ENCODE data around the gene FANCE.
"Not testable (repeated sequence)": the region's sequence is repeated elsewhere in the genome, so short reads cannot be mapped to it uniquely, and the experiment has no call there.

The FANCE gene

DNA sequence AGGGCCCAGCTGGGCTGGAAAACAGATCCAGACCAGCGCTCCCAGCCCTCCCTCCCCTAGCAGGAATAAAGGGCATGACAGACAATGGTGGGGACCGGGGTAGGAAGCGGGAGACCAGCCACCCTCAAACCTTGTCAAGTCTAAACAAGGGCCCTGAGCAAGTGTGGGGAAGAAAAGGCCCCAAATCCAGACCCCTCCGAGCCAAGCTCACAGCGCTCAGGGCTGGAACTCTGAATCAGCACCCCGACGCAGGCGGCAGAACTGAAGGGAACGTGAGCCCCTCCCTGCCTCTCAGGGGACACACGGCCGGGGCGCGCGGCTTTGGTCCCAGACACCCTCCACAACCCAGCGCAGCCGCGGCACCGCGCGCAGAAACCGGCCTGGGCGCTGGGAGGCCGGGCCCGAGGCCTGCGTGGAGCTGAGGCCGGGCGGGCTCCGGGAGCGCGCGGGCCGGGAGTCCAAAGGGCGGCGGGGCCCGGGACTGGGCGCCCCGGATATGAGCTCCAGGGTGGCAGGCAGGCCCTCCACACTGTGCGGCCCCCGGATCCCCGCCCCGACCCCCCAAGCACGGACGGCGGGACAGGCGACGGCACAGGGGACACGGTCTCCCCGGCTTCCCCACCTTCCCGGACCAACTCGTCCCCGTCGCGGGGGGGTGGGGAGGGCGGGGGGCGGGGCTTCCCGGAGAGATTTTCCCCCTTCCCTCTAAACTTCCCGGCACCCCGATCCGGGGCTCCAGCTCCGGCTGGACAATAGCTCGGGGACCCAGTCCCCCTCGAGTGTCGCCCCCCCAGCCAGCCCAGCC, 44.1 kb downstream of the FANCE start:
- in situ Hi-C loops (cut with MboI; ENCODE audit: low sequenced_read_pairs) = no loop called here

DNA sequence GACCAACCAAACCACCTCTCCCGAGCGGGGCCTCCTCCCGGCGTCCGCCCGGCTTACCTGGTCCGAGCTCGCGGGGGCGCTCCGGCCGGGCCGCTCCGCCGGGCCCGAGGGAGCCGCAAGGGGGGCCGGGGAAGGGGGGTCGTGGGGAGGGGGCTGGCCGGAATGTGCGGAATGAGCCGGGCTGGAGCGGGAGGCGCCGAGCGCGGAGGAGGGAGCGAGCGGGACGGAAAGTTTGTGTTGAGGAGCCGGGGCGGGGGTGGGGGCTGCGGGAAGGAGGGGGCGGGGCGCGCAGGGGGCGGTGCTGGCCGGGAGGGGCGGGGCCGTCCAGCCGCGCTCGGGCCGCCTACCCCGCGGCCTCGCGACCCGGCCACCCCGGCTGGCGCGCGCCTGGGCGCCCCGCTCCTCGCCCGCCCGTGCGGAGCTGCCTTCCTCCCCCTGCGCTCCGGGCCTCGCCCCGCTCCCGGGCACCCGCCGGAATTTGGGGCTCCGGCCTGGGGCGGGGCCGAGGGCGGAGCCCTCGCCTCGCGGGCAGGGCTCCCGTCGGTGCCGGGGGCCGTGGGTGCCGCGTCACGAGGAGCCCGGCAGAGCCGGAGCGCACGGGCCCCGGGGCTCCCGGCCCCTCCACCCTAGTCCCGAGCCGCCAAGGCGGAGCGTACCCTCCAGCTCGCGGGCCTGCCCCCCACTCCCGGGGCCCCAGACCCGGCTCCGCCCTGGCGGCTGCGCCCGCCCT, 44.9 kb downstream of the FANCE start, which contains the start of gene TEAD3:
Gene TEAD3, minus strand, starts transcription at position 239 of the 730 bp plus-strand sequence.
- in situ Hi-C loops (cut with MboI; ENCODE audit: low sequenced_read_pairs) = no loop called here

DNA sequence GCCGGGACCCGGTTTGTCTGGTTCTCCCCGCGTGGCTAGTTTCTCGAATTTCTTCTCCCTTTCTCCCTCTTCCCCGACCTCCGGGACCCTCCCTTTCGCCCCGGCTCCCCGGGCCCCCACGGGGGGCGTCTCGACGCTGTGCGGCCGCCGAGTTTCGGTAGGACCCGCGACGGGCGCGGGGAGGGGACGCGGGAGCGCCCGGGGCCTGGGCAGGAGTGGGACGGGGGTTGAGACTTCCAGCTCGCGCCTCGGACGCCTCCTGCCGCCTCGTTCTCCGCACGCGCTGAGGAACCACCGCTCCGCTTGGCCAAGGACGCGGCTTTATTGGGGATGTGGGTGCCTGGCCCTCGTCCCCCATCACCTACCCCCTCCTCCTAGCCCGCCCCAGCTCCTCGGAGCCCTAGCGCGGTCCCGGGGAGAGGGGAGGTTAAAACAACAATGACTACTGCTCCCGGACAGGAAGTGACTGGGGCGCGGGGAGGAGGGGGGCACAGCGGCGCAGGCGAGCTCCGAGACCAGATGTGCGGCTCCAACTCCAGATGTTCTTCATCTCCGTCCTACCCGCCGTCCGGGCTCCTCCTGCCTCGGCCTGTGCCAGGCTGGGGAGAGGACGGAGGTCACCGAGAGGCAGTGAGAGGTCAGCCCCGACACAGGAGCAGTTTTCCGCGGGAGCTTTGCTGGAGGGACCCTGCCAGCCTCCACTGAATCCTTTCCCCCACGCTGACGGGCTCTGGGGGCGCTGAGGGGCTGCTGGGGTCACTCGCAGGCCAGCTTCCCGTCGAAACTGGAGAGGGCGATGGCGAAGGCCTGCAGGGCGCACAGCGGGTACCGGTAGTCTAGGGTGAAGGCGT, 45.7 kb downstream of the FANCE start:
- in situ Hi-C loops (cut with MboI; ENCODE audit: low sequenced_read_pairs) = no loop called here

DNA sequence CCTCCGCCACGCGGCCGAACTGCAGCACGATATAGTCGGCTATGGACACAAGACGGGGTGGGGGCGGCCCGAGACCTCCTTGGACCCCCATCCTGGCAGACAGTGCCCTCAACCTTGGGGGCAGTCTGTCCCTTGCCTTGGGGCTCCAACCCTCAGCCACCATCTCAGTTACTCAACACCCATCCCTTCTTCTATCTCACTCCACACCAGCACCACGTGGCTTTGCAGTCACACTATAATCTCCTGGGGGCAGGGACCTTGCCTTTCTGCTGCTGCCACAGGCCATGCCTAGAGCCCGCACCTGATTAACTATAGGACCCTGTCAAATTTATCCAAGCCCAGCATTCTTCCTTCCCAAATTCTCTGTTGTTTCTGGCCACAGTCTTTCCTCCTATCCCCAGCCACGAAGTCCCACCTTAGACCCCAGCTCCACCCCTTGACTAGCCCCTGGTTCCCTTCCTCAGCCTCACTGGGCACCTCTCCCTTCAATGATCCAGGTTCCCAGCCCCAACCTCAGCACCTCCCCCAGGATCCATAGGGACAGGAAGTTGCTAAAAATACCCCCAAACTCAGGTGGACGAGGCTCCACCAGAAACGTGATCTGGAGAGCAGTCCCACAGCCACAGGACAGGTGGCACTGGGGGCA, 46.4 kb downstream of the FANCE start:
- in situ Hi-C loops (cut with MboI; ENCODE audit: low sequenced_read_pairs) = no loop called here

DNA sequence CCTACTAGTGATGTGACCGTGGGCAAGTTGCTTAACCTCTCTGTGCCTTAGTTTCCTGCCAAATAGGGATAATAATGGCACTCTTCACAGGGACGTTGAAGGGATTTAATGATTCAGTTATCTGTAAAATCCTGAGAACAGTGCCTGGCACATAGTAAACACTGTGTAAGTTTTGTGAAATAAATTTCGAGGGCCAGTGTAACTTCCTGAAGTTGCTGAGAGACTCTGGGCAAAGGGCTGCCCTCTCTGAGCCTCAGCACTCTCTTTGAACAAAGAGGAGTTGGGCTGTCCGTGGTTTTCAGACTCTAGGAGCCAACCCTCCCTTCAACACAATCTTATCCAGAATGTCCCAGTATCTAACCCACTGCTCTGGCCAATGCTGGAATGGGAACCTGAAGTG, 47.2 kb downstream of the FANCE start:
- in situ Hi-C loops (cut with MboI; ENCODE audit: low sequenced_read_pairs) = no loop called here

DNA sequence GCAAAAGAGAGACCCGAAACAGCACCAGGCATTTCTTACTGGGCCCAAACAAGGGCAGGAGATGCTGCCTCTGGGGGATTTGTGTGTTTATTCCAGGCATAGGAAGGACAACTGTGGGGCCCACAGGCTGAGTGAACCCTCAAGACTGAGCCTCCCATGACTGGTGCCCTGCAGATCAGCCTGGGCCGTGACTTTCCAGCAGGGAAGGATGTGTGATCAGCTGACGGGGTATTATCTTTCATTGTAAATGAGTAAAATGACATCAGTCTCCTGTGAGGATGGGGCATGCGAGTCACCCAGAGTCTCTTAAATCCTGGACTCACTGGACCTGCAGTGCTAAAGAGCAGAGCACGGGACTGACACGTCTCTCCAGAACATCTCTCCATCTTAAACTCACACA, 48.6 kb downstream of the FANCE start:
- in situ Hi-C loops (cut with MboI; ENCODE audit: low sequenced_read_pairs) = no loop called here

DNA sequence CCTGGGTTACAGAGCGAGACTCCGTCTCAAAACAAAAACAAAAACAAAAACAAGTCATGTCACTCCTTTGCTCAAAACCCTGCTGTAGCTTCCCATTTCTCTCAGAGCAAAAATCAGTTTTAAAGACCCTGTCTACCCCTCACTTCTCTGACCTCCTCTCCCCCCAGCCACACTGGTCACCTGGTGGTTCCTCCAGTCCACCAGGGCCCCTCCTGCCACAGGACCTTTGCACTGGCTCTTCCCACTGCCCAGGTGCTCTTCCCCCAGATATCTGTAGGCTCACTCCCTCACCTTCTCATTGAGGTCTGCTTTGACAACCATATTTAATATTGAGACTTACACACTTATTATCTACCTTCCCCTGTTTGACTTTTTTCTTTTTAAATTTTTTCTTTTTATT, 49.6 kb downstream of the FANCE start:
- in situ Hi-C loops (cut with MboI; ENCODE audit: low sequenced_read_pairs) = no loop called here

DNA sequence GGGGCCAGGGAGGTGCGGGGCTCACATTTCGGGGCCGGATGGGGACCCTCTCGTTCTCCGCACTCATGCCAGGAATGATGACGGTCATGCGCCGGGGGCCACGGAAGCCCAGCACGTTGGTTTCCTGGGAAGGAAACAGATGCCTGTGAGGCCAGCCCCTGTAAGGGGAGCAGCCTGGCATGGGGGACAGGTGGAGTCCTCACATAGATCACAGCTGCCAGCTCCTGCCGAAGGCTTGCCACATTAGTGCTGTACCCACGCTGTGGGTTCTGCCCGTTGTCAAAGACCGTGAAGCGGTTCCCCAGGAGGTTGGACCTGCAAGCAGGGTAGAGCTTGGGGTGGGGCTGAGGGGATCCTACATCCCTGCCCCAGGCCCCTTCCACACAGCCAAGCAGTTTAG, 51.4 kb downstream of the FANCE start:
- in situ Hi-C loops (cut with MboI; ENCODE audit: low sequenced_read_pairs) = no loop called here

DNA sequence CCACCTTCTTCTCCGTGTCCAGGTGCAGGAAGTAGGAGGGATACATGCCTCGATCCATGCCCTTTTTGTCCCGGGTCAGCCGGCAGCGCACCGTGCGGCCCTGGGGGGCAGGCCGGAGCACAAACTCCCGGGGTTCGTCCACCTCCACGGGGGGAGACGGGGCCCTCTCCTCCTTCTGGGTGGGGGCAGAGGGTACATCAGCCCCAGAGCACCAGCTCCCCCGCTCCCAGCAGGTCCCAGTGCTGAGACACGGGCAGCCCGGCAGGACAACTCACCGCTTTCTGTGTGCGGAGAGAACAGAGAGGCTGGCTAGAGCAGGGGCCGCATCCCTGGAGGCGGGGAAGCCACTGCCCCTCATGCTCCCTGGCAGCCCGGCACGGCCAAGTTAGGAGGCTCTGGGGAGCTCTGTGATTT, 53.9 kb downstream of the FANCE start:
- in situ Hi-C loops (cut with MboI; ENCODE audit: low sequenced_read_pairs) = no loop called here

DNA sequence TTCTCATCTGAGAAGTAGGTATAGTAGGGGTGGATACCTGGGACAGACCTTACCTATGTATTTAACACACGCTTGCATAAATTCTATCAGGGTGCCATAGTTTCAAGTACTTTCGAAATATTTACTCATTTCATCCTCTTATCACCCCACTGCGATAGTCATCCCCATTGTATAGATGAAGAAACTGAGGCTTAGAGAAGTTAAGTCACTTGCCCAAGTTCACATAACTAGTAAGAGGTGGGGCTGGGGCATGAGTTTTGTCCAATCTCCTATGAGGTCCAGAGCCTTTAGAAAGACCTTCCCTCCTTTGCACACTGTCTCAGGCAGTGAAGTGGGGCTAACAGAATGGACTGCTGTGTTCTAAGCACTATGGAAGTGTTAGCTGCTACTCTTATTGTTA, 54.4 kb downstream of the FANCE start:
- in situ Hi-C loops (cut with MboI; ENCODE audit: low sequenced_read_pairs) = no loop called here

DNA sequence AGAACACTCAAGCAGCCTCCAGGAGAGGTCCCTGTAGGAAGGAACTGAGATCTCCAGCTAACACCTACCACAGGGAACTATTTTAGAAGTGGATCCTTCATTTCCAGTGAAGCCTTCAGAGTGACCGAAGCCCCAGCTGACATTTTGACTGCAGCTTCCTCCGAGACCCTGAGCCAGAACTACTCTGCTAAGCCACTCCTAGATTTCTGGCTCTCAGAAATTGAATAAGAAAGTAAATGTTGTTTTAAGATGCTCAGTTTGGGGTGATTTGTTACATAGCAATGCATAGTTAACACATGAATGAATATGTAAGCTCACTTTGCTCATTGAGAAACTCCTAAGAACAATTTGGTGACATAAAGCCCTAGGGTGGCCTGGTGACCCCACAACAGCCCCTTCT, 55.1 kb downstream of the FANCE start:
- in situ Hi-C loops (cut with MboI; ENCODE audit: low sequenced_read_pairs) = no loop called here

DNA sequence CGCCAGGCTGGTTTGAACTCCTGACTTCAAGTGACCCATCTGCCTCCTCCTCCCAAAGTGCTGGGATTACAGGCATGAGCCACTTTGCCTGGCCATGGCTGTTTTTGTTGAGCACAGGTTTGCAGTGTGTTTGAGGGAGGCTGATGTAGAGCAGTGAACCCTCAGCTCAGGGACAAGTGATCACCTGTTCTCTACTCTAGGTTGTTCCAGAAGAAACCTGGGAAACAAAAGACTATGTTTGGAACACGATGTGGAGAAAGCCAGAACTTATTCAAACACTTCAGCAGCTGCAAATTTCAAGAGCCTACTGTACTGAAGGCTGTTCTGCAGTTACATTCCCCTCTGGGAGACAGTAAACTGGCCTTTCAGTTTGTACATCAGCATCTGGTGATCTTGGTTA, 55.9 kb downstream of the FANCE start:
- in situ Hi-C loops (cut with MboI; ENCODE audit: low sequenced_read_pairs) = no loop called here

DNA sequence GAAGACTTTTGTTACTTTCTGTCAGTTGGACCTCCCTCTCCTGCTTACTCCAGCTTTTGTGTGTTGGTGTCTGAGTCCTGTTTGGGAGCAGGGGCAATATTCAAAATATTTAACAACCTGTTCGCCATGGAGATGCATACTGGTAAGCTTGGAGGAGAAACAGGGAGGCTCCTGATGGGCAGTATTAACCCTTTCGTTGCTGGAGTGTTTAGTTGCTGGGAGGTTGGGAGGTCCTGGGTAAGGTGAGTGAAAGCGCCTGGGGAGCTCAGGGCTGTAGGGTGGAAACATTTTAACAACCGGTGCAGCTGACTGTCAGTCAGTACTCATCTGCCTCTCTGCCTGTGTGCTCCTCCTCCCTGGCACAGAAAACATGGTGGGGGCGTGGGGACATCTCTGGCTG, 56.4 kb downstream of the FANCE start:
- in situ Hi-C loops (cut with MboI; ENCODE audit: low sequenced_read_pairs) = no loop called here

DNA sequence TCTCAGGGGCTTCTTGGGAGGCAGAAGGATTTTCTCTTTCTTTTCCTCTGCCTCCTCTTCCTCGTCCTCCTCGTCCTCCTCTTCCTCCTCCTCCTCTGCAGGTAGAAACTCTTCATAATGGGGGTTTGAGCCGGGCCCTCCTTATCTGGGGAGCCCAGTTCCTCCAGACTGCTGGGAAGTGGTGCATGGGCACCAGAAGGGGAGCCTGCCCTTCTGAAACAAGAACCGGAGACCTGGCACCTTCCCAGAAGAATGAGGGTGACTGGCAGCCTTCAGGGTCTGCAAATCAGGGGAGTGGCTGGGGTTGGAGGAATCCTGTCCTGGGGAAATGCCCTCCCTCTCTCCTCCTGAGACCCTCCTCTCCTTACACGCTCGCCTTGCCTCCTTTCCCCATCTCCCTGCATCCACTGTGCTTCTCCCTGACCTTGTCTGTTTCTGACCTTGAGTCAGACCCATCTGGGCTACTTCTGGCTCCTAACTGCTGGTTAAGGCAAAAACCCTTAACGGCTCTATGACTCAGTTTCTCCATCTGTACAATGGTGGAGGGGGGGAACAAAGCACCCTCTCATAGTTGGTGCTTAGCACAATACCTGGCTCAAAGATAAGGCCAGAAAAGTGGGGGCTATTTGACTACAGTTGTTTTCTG, 58.9 kb downstream of the FANCE start:
- in situ Hi-C loops (cut with MboI; ENCODE audit: low sequenced_read_pairs) = no loop called here

DNA sequence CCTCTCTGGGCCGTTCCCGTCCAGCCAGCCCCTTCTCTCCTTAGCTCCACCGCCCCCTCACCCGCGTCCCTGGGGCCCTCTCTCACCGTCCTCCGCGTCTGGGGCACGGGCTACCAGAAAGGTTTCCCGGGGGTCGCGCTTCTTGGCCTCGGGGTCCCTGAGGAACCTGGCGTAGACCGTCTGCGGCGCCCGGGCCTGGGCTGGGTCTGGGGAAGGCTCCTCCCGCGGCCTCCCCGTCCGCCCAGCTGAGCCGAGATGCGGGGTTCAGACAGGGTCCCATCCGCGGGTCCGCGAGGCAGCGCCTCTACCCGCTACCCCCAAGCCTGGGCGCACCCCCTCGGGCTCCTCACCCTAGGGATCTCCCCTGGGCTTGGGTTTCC, 59.4 kb downstream of the FANCE start:
- in situ Hi-C loops (cut with MboI; ENCODE audit: low sequenced_read_pairs) = no loop called here

DNA sequence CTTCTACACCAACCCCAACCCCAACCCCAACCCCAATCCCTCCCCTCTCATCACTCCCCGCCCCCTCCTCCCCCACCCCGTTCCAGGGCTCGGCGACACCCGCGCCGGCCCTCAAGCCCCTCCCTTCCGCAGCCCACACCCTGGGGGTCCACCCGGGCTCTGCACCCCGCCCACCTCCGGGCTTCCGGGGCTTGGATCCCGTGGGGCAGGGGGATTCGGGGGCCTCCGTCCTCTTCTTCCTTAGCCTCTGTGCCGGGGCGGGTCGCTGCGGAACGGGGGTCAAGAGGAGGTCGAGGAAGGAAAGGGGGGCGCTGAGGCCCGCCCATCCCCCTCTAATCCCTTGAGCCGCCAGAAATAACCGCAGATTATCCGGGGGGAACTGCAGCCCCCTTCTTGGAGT, 59.9 kb downstream of the FANCE start:
- in situ Hi-C loops (cut with MboI; ENCODE audit: low sequenced_read_pairs) = no loop called here

DNA sequence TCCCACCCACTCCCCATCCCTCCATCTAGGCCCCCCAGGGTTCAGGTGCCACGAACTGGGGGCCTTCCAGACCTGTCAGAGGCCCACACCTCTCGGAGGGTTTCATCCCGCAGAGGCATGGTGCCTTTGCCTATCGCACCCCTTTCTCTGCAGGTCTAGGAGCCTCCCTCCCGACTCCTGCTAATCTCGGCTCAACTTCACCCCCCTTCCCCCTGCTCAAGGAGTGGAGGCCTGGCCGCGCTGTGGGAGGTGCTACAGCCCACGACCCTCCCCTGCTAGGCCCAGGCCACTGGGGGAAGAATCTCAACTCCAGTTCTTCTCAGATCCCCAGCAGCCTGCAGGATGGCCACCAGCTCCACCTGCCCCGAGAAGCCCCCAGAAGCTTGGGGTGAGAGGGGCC, 60.6 kb downstream of the FANCE start, which contains the start of gene TULP1:
Gene TULP1, minus strand, starts transcription at position 157 of the 400 bp plus-strand sequence. Its CDS starts 38 bp downstream, at position 119.
- in situ Hi-C loops (cut with MboI; ENCODE audit: low sequenced_read_pairs) = no loop called here

DNA sequence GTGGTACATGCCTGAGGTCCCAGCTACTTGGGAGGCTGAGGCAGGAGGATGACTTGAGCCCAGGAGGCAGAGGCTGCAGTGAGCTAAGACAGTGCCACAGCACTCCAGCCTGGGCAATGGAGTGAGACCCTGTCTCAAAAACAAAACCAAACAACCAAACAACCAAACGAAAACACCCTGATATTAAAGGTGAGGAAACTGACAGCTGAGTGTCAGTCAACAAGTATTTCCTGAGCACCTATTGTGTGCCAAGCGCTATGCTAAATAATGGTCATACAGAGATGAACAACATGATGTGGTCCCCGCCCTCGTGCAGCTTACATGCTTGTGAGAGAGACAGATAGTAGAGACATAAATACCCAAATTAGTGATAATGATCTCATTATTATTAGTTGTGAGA, 62.4 kb downstream of the FANCE start:
- in situ Hi-C loops (cut with MboI; ENCODE audit: low sequenced_read_pairs) = no loop called here

DNA sequence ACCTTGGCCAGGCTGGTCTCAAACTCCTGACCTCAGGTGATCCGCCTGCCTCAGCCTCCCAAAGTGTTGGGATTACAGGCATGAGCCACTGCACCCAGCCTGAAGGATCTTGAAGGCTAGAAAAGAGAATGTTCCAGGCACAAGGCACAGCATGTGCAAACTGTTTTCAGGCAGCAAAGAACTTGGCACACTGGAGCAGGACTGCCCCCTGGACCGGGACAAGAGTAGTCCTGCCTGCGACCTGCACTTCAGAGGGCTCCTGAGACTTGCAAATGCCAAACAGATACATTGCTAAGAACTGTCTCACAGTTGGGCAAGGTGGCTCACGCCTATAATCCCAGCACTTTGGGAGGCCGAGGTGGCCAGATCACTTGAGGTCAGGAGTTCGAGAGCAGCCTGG, 63.8 kb downstream of the FANCE start:
- in situ Hi-C loops (cut with MboI; ENCODE audit: low sequenced_read_pairs) = not testable (repeated sequence)
